ENCODE measurements around the gene GTF2F2.

The GTF2F2 gene

GRCh38 chr13:45119991-45120864, at the start of gene GTF2F2:
GTF2F2 (plus strand) TSS chr13:45120510; CDS start chr13:45120656, 146 bp downstream.
- no peak for TF ChIP-seq GATA2 (IDR thresholded peaks at IDR 0.05; ENCODE audit: low read depth, low read length)

GRCh38 chr13:45073809-45074208, 46.5 kb upstream of the GTF2F2 start:
- TF ChIP-seq GATA2 (IDR thresholded peaks at IDR 0.05; ENCODE audit: low read depth, low read length) (no peak), GATA3 (IDR thresholded peaks at IDR 0.05; ENCODE audit: low read depth, low read length) (no peak)

- TF ChIP-seq GATA2 (IDR thresholded peaks at IDR 0.05; ENCODE audit: low read depth, low read length) (no peak), GATA3 (IDR thresholded peaks at IDR 0.05; ENCODE audit: low read depth, low read length) (no peak)
Observed at GRCh38 chr13:45074721-45075120, 45.6 kb upstream of the GTF2F2 start.

GRCh38 chr13:45078003-45078402, 42.3 kb upstream of the GTF2F2 start:
- TF ChIP-seq GATA3 (IDR thresholded peaks at IDR 0.05; ENCODE audit: low read depth, low read length) (no peak), GATA2 (IDR thresholded peaks at IDR 0.05; ENCODE audit: low read depth, low read length) (no peak)

GRCh38 chr13:45082964-45083363, 37.3 kb upstream of the GTF2F2 start:
- TF ChIP-seq GATA3 (IDR thresholded peaks at IDR 0.05; ENCODE audit: low read depth, low read length) = no peak
- no peak for TF ChIP-seq GATA2 (IDR thresholded peaks at IDR 0.05; ENCODE audit: low read depth, low read length)

- TF ChIP-seq GATA2 (IDR thresholded peaks at IDR 0.05; ENCODE audit: low read depth, low read length) (no peak), GATA3 (IDR thresholded peaks at IDR 0.05; ENCODE audit: low read depth, low read length) (no peak)
Observed at GRCh38 chr13:45084515-45084914, 35.8 kb upstream of the GTF2F2 start.

GRCh38 chr13:45086484-45086883, 33.8 kb upstream of the GTF2F2 start:
- no peak for TF ChIP-seq GATA3 (IDR thresholded peaks at IDR 0.05; ENCODE audit: low read depth, low read length)
- no peak for TF ChIP-seq GATA2 (IDR thresholded peaks at IDR 0.05; ENCODE audit: low read depth, low read length)

GRCh38 chr13:45092663-45093062, 27.6 kb upstream of the GTF2F2 start:
- no peak for TF ChIP-seq GATA2 (IDR thresholded peaks at IDR 0.05; ENCODE audit: low read depth, low read length)
- TF ChIP-seq GATA3 (IDR thresholded peaks at IDR 0.05; ENCODE audit: low read depth, low read length) = no peak

- no peak for TF ChIP-seq GATA2 (IDR thresholded peaks at IDR 0.05; ENCODE audit: low read depth, low read length)
Observed at GRCh38 chr13:45100573-45101262, 19.6 kb upstream of the GTF2F2 start.

GRCh38 chr13:45101327-45102018, 18.8 kb upstream of the GTF2F2 start:
- TF ChIP-seq GATA3 (IDR thresholded peaks at IDR 0.05; ENCODE audit: low read depth, low read length) (no peak), GATA2 (IDR thresholded peaks at IDR 0.05; ENCODE audit: low read depth, low read length) (no peak)

GRCh38 chr13:45102136-45102507, 18.2 kb upstream of the GTF2F2 start:
- no peak for TF ChIP-seq GATA3 (IDR thresholded peaks at IDR 0.05; ENCODE audit: low read depth, low read length)
- TF ChIP-seq GATA2 (IDR thresholded peaks at IDR 0.05; ENCODE audit: low read depth, low read length) = no peak

- TF ChIP-seq GATA3 (IDR thresholded peaks at IDR 0.05; ENCODE audit: low read depth, low read length) (no peak), GATA2 (IDR thresholded peaks at IDR 0.05; ENCODE audit: low read depth, low read length) (no peak)
Observed at GRCh38 chr13:45103449-45103848, 16.9 kb upstream of the GTF2F2 start.

- TF ChIP-seq GATA2 (IDR thresholded peaks at IDR 0.05; ENCODE audit: low read depth, low read length) (no peak), GATA3 (IDR thresholded peaks at IDR 0.05; ENCODE audit: low read depth, low read length) (no peak)
Observed at GRCh38 chr13:45104261-45104660, 16.0 kb upstream of the GTF2F2 start.

- TF ChIP-seq GATA2 (IDR thresholded peaks at IDR 0.05; ENCODE audit: low read depth, low read length) = no peak
- no peak for TF ChIP-seq GATA3 (IDR thresholded peaks at IDR 0.05; ENCODE audit: low read depth, low read length)
Observed at GRCh38 chr13:45105895-45106294, 14.4 kb upstream of the GTF2F2 start.

Measured in SH-SY5Y (cell line).